ENCODE results near the gene AFG1L.

DNA sequence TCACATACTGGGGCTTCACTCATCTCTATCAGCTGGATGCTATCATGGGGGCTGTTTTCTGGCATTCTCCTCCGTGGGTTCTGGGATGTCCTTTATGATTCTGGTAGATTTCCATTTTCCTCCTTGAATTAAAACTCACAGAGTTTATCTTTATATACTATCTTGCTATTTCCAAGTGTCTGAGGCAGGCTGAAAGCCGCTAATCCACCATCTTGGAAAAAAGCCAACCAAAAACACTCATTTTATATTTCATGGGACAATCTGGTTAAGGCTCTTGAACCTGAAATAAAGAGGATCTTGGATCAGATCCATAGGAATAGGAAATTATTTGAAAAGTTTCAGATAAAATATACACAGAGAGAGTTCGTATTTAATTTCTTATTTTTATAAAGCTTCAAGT, 86.0 kb downstream of the AFG1L start:
- TF ChIP-seq, protein P1, sequence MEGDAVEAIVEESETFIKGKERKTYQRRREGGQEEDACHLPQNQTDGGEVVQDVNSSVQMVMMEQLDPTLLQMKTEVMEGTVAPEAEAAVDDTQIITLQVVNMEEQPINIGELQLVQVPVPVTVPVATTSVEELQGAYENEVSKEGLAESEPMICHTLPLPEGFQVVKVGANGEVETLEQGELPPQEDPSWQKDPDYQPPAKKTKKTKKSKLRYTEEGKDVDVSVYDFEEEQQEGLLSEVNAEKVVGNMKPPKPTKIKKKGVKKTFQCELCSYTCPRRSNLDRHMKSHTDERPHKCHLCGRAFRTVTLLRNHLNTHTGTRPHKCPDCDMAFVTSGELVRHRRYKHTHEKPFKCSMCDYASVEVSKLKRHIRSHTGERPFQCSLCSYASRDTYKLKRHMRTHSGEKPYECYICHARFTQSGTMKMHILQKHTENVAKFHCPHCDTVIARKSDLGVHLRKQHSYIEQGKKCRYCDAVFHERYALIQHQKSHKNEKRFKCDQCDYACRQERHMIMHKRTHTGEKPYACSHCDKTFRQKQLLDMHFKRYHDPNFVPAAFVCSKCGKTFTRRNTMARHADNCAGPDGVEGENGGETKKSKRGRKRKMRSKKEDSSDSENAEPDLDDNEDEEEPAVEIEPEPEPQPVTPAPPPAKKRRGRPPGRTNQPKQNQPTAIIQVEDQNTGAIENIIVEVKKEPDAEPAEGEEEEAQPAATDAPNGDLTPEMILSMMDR (IDR thresholded peaks at IDR 0.05), result no peak
- no peak for TF ChIP-seq POLR2A (IDR thresholded peaks at IDR 0.05)
